Urinary bladder (tissue), 4 donors: ENCODE measurements around the gene RSPH4A. TPM values are rescaled to one million over a fixed set of nuclear protein-coding genes. Genes with fewer than 3 reads are reported as not detected.
"Not testable (repeated sequence)": the region's sequence is repeated elsewhere in the genome, so short reads cannot be mapped to it uniquely, and the experiment has no call there.

Experiments
- DNase-seq: peaks from one replicate; pipeline ENCODE4 v3.0.0-alpha.2; 2015; ENCODE audit errors: extremely low spot score
- H3K27ac ChIP-seq: one replicate; pipeline ENCODE4 v1.5.1; 2013; ENCODE audit warnings: low read depth, mild to moderate bottlenecking, moderate library complexity
- H3K36me3 ChIP-seq: one replicate; pipeline ENCODE4 v1.6.1; 2013; ENCODE audit warnings: mild to moderate bottlenecking, moderate library complexity; ENCODE audit not compliant: insufficient read depth
- H3K4me1 ChIP-seq: one replicate; pipeline ENCODE4 v1.6.1; 2013; ENCODE audit warnings: mild to moderate bottlenecking, moderate library complexity; ENCODE audit not compliant: insufficient read depth
- H3K4me3 ChIP-seq: one replicate; pipeline ENCODE4 v1.5.1; 2013; ENCODE audit warnings: low read depth, low read length
- WGBS: extraction: QIAGEN DNeasy Blood & Tissue Kit; methylation state at CpG from one replicate; pipeline ENCODE4 v1.1.7; 2013; 5-methylcytosine and 5-hydroxymethylcytosine counted together
- polyA plus RNA-seq: library from polyadenylated mRNA; stranded (reverse); fragments of 200-250 nt; gene quantifications from one replicate; pipeline ENCODE4 v1.2.3, GENCODE V29; 2013
- total RNA-seq: library from RNA; depleted of rRNA; stranded (reverse); fragments of >200 nt; gene quantifications from one replicate; pipeline ENCODE4 v1.2.3, GENCODE V29; 2014
- donor health status: healthy with polysubstance abuse.
- donor health status: healthy.

Gene RSPH4A
- total and polyA plus RNA-seq, 2 donors = 0.28 to 0.90 TPM

GRCh38 chr6:116651916-116652315 is 35.6 kb downstream of the RSPH4A start:
- no peaks in the 10 kb centered on the region for H3K36me3 ChIP-seq
- no peak for DNase-seq
- 90% methylated on average over 4 of the region's 4 CpGs for WGBS

DNA sequence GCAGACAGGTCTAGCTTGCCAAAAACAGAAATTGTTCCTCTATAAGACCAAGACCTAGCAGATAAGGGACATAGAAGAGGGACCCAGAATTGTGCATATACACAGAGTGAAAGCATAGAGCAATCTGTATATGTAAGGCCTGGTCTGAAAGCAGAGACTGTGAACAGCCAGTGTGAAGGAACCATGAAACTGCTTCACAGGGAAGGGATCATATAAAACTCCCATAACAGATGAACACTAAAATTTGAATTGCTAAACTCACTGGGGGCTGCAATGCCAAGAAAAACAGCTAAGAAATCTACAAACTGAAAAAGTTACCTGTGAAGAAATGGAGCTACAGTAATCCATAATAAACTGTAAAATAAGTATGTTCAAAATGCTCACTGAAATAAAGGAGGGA is 45.3 kb downstream of the RSPH4A start:
- no peak overlapping the region for H3K4me3 ChIP-seq
- H3K36me3 ChIP-seq = no peaks in the 10 kb centered on the region
- H3K27ac ChIP-seq = no peak overlapping the region
- DNase-seq = no peak
- no peaks in the 10 kb centered on the region for H3K4me1 ChIP-seq

More at GRCh38 chr6:116651916-116652315, 35.6 kb downstream of the RSPH4A start:
- Histone ChIP-seq H3K4me3 (no peak overlapping the region), H3K4me1 (no peaks in the 10 kb centered on the region), H3K27ac (no peak overlapping the region)

DNA sequence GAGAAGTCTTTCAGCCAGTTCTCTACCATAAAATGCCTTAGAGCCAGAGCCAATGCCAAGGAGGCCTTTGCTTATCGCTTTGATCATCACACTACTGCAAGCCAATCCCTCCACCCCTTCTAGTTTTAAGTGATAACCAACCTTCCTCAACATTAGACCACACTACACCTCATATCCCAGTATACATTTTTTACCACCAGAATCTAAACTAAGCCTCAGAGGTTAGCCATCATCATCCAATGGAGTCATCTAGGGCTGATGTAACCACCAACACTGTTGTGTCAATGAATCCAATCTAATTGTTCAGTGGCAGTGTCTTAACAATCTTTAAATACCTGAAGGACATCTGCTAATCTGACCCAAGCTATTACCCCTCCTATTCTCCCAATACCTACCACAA is 45.9 kb downstream of the RSPH4A start:
- Histone ChIP-seq H3K27ac (no peak overlapping the region), H3K36me3 (no peaks in the 10 kb centered on the region), H3K4me3 (no peak overlapping the region), H3K4me1 (no peaks in the 10 kb centered on the region)
- WGBS = 92% methylated on average over 1 of the region's 1 CpG
- DNase-seq = no peak

GRCh38 chr6:116663308-116663707 is 47.0 kb downstream of the RSPH4A start:
- H3K4me3 ChIP-seq = no peak overlapping the region
- H3K4me1 ChIP-seq = no peaks in the 10 kb centered on the region
- H3K36me3 ChIP-seq = no peaks in the 10 kb centered on the region
- DNase-seq = no peak
- WGBS = 96% methylated on average over 3 of the region's 3 CpGs
- H3K27ac ChIP-seq = no peak overlapping the region

- H3K4me3 ChIP-seq, H3K4me1 ChIP-seq, H3K36me3 ChIP-seq, DNase-seq, H3K27ac ChIP-seq: not testable (repeated sequence)
- WGBS = 98% methylated on average over 2 of the region's 2 CpGs
Measured at GRCh38 chr6:116664169-116664568, 47.9 kb downstream of the RSPH4A start.

DNA sequence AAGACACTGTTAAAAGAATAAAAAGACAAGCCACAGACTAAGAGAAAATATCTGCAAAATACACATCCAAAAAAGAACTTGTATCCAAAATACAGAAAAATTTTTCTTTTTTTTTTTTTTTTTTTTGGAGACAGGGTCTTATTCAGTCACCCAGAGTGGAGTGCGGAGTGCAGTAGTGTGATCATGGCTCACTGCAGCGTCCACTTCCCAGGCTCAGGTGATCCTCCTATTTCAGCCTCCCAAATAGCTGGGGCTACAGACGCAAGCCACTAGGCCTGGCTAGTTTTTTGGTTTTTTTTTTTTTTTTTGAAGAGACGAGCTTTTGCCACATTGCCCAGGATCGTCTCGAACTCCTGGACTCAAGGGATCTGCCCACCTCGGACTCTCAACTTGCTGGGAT is 49.2 kb downstream of the RSPH4A start:
- DNase-seq = no peak
- Histone ChIP-seq H3K27ac (no peak overlapping the region), H3K36me3 (no peaks in the 10 kb centered on the region), H3K4me1 (no peaks in the 10 kb centered on the region), H3K4me3 (no peak overlapping the region)
- 80% methylated on average over 7 of the region's 7 CpGs for WGBS

DNA sequence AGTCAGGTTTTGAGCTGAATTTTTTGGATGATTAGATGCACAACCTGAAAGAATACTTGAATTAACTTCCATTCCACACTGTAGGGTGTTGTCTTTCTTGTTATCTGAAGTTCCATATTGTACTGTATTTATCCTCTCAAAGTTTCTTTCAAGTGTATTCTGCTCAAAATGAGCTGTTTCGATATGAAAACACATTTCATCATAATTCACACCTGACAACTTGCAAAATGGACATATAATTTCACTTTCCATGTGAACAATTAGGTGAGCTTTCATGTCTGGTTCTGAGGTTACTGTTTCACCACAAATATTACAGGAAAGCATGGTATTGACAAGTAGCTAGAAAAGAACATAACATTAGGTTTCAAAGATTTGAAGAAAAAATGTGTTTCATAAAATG is 50.6 kb downstream of the RSPH4A start:
- Histone ChIP-seq H3K4me3 (no peak overlapping the region), H3K36me3 (no peaks in the 10 kb centered on the region), H3K4me1 (no peaks in the 10 kb centered on the region), H3K27ac (no peak overlapping the region)
- WGBS = 87% methylated on average over 1 of the region's 1 CpG
- no peak for DNase-seq

GRCh38 chr6:116667623-116668022 is 51.3 kb downstream of the RSPH4A start:
- DNase-seq = no peak
- no peaks in the 10 kb centered on the region for H3K36me3 ChIP-seq
- H3K4me3 ChIP-seq = peak overlapping the region; percentile 72
- no peak overlapping the region for H3K27ac ChIP-seq
- WGBS = 29% methylated on average over 3 of the region's 3 CpGs
- no peaks in the 10 kb centered on the region for H3K4me1 ChIP-seq

GRCh38 chr6:116672306-116672705 is 56.0 kb downstream of the RSPH4A start:
- WGBS = 87% methylated on average over 4 of the region's 4 CpGs
- H3K4me1 ChIP-seq = no peaks in the 10 kb centered on the region
- H3K4me3 ChIP-seq = no peak overlapping the region
- H3K36me3 ChIP-seq = no peaks in the 10 kb centered on the region
- H3K27ac ChIP-seq = no peak overlapping the region
- DNase-seq = no peak

GRCh38 chr6:116676021-116676420 is 59.7 kb downstream of the RSPH4A start:
- H3K36me3 ChIP-seq = no peaks in the 10 kb centered on the region
- WGBS = 93% methylated on average over 1 of the region's 1 CpG
- DNase-seq = no peak
- no peak overlapping the region for H3K27ac ChIP-seq
- no peaks in the 10 kb centered on the region for H3K4me1 ChIP-seq
- no peak overlapping the region for H3K4me3 ChIP-seq

- no peaks in the 10 kb centered on the region for H3K36me3 ChIP-seq
- peak; percentile 77 for DNase-seq
- H3K4me3 ChIP-seq = peak within 1 kb of the TSS; percentile 54
- H3K4me1 ChIP-seq = peaks cover 1% of the 10 kb centered on the region
- under 1% methylated on average over 69 of the region's 69 CpGs for WGBS
- H3K27ac ChIP-seq = peak within 1 kb of the TSS; percentile 91
Measured at GRCh38 chr6:116680880-116681672, 64.8 kb downstream of the RSPH4A start, which contains the start of gene KPNA5. KPNA5 (plus strand) TSS chr6:116681211; CDS start chr6:116681335, 124 bp downstream.

- H3K36me3 ChIP-seq = no peaks in the 10 kb centered on the region
- H3K27ac ChIP-seq = no peak overlapping the region
- 49% methylated on average over 5 of the region's 5 CpGs for WGBS
- no peak for DNase-seq
- peak overlapping the region; percentile 27 for H3K4me3 ChIP-seq
- H3K4me1 ChIP-seq = peaks cover 1% of the 10 kb centered on the region
Measured at GRCh38 chr6:116682334-116682712, 66.0 kb downstream of the RSPH4A start.
